Keratinocyte (primary cell): ENCODE data around the gene ZNF511. TPM values are rescaled to one million over a fixed set of nuclear protein-coding genes. Genes with fewer than 3 reads are reported as not detected.

Experiments used
- DNase-seq: peaks from one replicate; pipeline ENCODE4 v3.0.0-alpha.2; 2011; ENCODE audit warnings: low read depth, missing footprints, low spot score
- FAIRE-seq: peaks from 2 replicates; lab custom pipeline; 2011; peaks lifted over from hg19 to GRCh38; lab: Jason Lieb, UNC
- H2AFZ ChIP-seq: 2 replicates; pipeline ENCODE4 v1.6.0; 2012; ENCODE audit warnings: low read length, control low read depth, inconsistent platforms; ENCODE audit not compliant: control insufficient read depth
- H3K27ac ChIP-seq: 2 replicates; pipeline ENCODE4 v1.5.1; 2011; ENCODE audit warnings: low read length; ENCODE audit not compliant: control insufficient read depth, insufficient read depth
- H3K27me3 ChIP-seq: 3 replicates; pipeline ENCODE4 v1.6.0; 2011; ENCODE audit warnings: low read length; ENCODE audit not compliant: control insufficient read depth, insufficient read depth; ENCODE audit errors: extremely low read depth
- H3K36me3 ChIP-seq, 2 experiments: 2 replicates in 1 of 2; 3 replicates in 1 of 2; pipeline ENCODE4 v1.5.1; 2011; ENCODE audit warnings: low read length in 2 of 2, mild to moderate bottlenecking in 1 of 2; ENCODE audit not compliant: control insufficient read depth in 2 of 2, insufficient read depth in 2 of 2; ENCODE audit errors: extremely low read depth in 1 of 2
- H3K4me1 ChIP-seq: 3 replicates; pipeline ENCODE4 v1.5.1; 2011; ENCODE audit warnings: low read length; ENCODE audit not compliant: control insufficient read depth, insufficient read depth; ENCODE audit errors: extremely low read depth
- H3K4me2 ChIP-seq: 3 replicates; pipeline ENCODE4 v1.6.0; 2011; ENCODE audit warnings: low read depth, low read length; ENCODE audit not compliant: control insufficient read depth, insufficient read depth; ENCODE audit errors: extremely low read depth
- H3K4me3 ChIP-seq, 3 experiments: fragments of 200-600 bp in 1 of 3; sonication (generic) in 1 of 3; 2 replicates in 2 of 3; 3 replicates in 1 of 3; pipeline ENCODE4 v1.5.1; 2011 to 2016; ENCODE audit warnings: low read length in 3 of 3, mild to moderate bottlenecking in 3 of 3, control low read depth in 2 of 3, inconsistent platforms in 1 of 3, low read depth in 1 of 3, mixed read lengths in 1 of 3, mixed run types in 1 of 3, moderate library complexity in 1 of 3; ENCODE audit not compliant: control insufficient read depth in 2 of 3, insufficient read depth in 2 of 3; ENCODE audit errors: extremely low read depth in 1 of 3
- H3K79me2 ChIP-seq: 2 replicates; pipeline ENCODE4 v1.6.0; 2012; ENCODE audit warnings: low read length; ENCODE audit not compliant: control insufficient read depth, insufficient read depth
- H3K9ac ChIP-seq: 3 replicates; pipeline ENCODE4 v1.6.0; 2011; ENCODE audit warnings: low read length; ENCODE audit not compliant: control insufficient read depth, insufficient read depth; ENCODE audit errors: extremely low read depth
- H3K9me1 ChIP-seq: 3 replicates; pipeline ENCODE4 v1.6.0; 2011; ENCODE audit warnings: low read length; ENCODE audit not compliant: control insufficient read depth, insufficient read depth; ENCODE audit errors: extremely low read depth
- H3K9me3 ChIP-seq: 2 replicates; pipeline ENCODE4 v1.5.1; 2012; ENCODE audit warnings: low read depth, low read length; ENCODE audit not compliant: control insufficient read depth
- H4K20me1 ChIP-seq: 3 replicates; pipeline ENCODE4 v1.6.0; 2011; ENCODE audit warnings: low read length; ENCODE audit not compliant: control insufficient read depth, insufficient read depth; ENCODE audit errors: extremely low read depth
- CTCF ChIP-seq, 3 experiments: IDR thresholded peaks in 1 of 3; conservative IDR thresholded peaks in 1 of 3; optimal IDR thresholded peaks in 1 of 3; 2 replicates in 2 of 3; 3 replicates in 1 of 3; pipeline versions ENCODE3 to v1.5.1; 2011; ENCODE audit warnings: low read length in 3 of 3, mild to moderate bottlenecking in 3 of 3, moderate library complexity in 2 of 3, control low read depth in 1 of 3, inconsistent platforms in 1 of 3; ENCODE audit not compliant: insufficient read depth in 2 of 3; ENCODE audit errors: extremely low read depth in 1 of 3
- EZH2 ChIP-seq: IDR thresholded peaks from one replicate; pipeline ENCODE4 v1.6.1; 2012; ENCODE audit warnings: inconsistent platforms, mild to moderate bottlenecking, low read length, moderate library complexity
- dilution Hi-C: fragments of 300-500 bp; cut with MboI; formaldehyde crosslinking; loops from one replicate; pipeline ENCODE4 v1.7.0; 2020; ENCODE audit warnings: low sequenced_read_pairs; ENCODE audit not compliant: extremely low pct_ligation_motif_present
- polyA plus RNA-seq, 5 experiments: library from polyadenylated mRNA; depleted of rRNA in 3 of 5; stranded (reverse) in 3 of 5; stranded (forward) in 1 of 5; unstranded in 1 of 5; fragments of >200 nt; gene quantifications; 1 replicate in 1 of 5; 2 replicates in 3 of 5; 3 replicates in 1 of 5; pipeline versions ENCODE4 v1.2.1 to v1.2.3, GENCODE V29; 2011 to 2012; ENCODE audit warnings: missing spikeins in 2 of 5, low read depth in 1 of 5, low replicate concordance in 1 of 5

Gene ZNF511
- polyA plus RNA-seq, 1 donor (not counting 4 experiments of a cell fraction or from before 2014, with no cell fraction given) = 20.2 TPM

GRCh38 chr10:133309100-133309719 is 496 bp downstream of the ZNF511 start:
- H4K20me1 ChIP-seq = peaks cover 3% of the 10 kb centered on the region
- no peaks in the 10 kb centered on the region for H3K9me3 ChIP-seq
- peak overlapping the region; percentile 98 for H3K27ac ChIP-seq
- peaks cover 40% of the 10 kb centered on the region for H3K79me2 ChIP-seq
- FAIRE-seq (no peak), DNase-seq (peak; percentile 73)
- H3K4me3 ChIP-seq = peak overlapping the region; percentile 92 to 98 (median 97)
- H3K9ac ChIP-seq = peak overlapping the region; percentile 99
- dilution Hi-C loops = no loop called here
- TF ChIP-seq EZH2 (no peak), CTCF (optimal IDR thresholded peaks at IDR 0.05 in 1 of 3, IDR thresholded peaks at IDR 0.05 in 1 of 3, conservative IDR thresholded peaks at IDR 0.05 in 1 of 3; ENCODE audit: extremely low read depth in 1 of 3, insufficient read depth in 2 of 3, low read length in 3 of 3) (peak in 1 of 3 experiments; percentile 51)
- H3K36me3 ChIP-seq = peaks cover 15 to 17% of the 10 kb centered on the region in 2 experiments
- H2AFZ ChIP-seq = peak overlapping the region; percentile 80
- peaks cover 9% of the 10 kb centered on the region for H3K4me1 ChIP-seq
- peak overlapping the region; percentile 58 for H3K4me2 ChIP-seq
- no peaks in the 10 kb centered on the region for H3K27me3 ChIP-seq
- H3K9me1 ChIP-seq = peaks cover 2% of the 10 kb centered on the region

GRCh38 chr10:133309720-133310398 is 1.1 kb downstream of the ZNF511 start:
- Histone ChIP-seq H3K4me3 (peak overlapping the region in 1 of 3 experiments; percentile 2), H3K9ac (no peak overlapping the region), H2AFZ (no peak overlapping the region), H3K9me3 (no peaks in the 10 kb centered on the region), H3K4me2 (peak overlapping the region; percentile 54), H4K20me1 (peaks cover 3% of the 10 kb centered on the region), H3K36me3 (peaks cover 15 to 17% of the 10 kb centered on the region in 2 experiments), H3K4me1 (peaks cover 9% of the 10 kb centered on the region), H3K27me3 (no peaks in the 10 kb centered on the region), H3K79me2 (peaks cover 36% of the 10 kb centered on the region), H3K27ac (no peak overlapping the region), H3K9me1 (peaks cover 2% of the 10 kb centered on the region)
- no peak for FAIRE-seq
- dilution Hi-C loops = no loop called here
- DNase-seq = no peak
- TF ChIP-seq CTCF (optimal IDR thresholded peaks at IDR 0.05 in 1 of 3, IDR thresholded peaks at IDR 0.05 in 1 of 3, conservative IDR thresholded peaks at IDR 0.05 in 1 of 3; ENCODE audit: extremely low read depth in 1 of 3, insufficient read depth in 2 of 3, low read length in 3 of 3) (no peak), EZH2 (no peak)
